ENCODE data around the gene TBATA. TPM values are rescaled to one million over a fixed set of nuclear protein-coding genes. Genes with fewer than 3 reads are reported as not detected.

TBATA gene
- total RNA-seq, 1 donor from 2014 or later = not detected

DNA sequence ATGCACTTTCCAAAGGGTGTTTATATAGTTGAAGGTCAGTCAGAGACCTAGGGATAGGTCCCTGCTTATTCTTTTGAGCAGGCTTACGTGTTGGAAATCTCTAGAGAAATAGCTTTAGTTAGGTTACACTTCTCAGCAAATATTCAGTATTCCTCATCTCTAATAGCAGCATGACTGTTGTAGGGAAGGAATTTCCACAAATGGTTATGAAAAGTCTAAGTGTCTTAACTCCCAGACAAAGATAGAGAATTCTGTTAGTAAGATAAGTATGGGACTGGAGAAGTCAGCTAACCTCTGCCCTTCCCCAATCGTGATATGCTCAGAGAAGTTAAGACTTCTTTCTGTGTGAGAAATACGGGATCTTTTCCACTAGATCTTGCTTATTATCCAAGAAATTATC is 47.0 kb upstream of the TBATA start:
- no peak overlapping the region for H3K4me3 Mint-ChIP-seq
- H3K36me3 Mint-ChIP-seq = peaks cover 28% of the 10 kb centered on the region
- H3K4me1 Mint-ChIP-seq (ENCODE audit: unreplicated experiment) = peaks cover 41% of the 10 kb centered on the region
- TF ChIP-seq, protein P1, sequence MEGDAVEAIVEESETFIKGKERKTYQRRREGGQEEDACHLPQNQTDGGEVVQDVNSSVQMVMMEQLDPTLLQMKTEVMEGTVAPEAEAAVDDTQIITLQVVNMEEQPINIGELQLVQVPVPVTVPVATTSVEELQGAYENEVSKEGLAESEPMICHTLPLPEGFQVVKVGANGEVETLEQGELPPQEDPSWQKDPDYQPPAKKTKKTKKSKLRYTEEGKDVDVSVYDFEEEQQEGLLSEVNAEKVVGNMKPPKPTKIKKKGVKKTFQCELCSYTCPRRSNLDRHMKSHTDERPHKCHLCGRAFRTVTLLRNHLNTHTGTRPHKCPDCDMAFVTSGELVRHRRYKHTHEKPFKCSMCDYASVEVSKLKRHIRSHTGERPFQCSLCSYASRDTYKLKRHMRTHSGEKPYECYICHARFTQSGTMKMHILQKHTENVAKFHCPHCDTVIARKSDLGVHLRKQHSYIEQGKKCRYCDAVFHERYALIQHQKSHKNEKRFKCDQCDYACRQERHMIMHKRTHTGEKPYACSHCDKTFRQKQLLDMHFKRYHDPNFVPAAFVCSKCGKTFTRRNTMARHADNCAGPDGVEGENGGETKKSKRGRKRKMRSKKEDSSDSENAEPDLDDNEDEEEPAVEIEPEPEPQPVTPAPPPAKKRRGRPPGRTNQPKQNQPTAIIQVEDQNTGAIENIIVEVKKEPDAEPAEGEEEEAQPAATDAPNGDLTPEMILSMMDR (conservative IDR thresholded peaks at IDR 0.05) = no peak
- DNase-seq (ENCODE audit: extremely low spot score, unreplicated experiment) = no peak
- no peaks in the 10 kb centered on the region for H3K27me3 Mint-ChIP-seq
- H3K27ac Mint-ChIP-seq = no peak overlapping the region
- peaks cover 5% of the 10 kb centered on the region for H3K9me3 Mint-ChIP-seq

DNA sequence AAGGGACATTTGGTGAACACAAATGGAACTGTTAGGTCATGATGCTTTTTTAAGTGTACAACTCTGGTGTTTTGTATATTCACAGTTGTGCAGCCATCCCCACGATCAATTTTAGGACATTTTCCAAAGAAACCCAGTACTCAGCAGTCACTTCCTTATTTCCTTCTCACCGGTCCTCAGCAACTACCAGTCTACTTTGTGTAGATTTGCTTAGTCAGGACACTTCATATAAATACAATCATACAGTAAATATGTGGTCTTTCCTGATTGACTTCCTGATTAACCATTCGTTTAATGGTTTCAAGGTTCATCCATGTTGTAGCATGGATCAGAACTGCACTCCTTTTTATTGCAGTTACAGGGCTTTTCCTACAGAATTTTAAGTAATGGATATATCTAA is 45.0 kb upstream of the TBATA start:
- Mint-ChIP-seq H3K27me3 (no peaks in the 10 kb centered on the region), H3K9me3 (peaks cover 5% of the 10 kb centered on the region), H3K4me3 (peak overlapping the region; percentile 58), H3K36me3 (peaks cover 29% of the 10 kb centered on the region), H3K27ac (peak overlapping the region; percentile 87), H3K4me1 (ENCODE audit: unreplicated experiment) (peaks cover 35% of the 10 kb centered on the region)
- TF ChIP-seq, protein P1 (conservative IDR thresholded peaks at IDR 0.05) = no peak
- DNase-seq (ENCODE audit: extremely low spot score, unreplicated experiment) = no peak

DNA sequence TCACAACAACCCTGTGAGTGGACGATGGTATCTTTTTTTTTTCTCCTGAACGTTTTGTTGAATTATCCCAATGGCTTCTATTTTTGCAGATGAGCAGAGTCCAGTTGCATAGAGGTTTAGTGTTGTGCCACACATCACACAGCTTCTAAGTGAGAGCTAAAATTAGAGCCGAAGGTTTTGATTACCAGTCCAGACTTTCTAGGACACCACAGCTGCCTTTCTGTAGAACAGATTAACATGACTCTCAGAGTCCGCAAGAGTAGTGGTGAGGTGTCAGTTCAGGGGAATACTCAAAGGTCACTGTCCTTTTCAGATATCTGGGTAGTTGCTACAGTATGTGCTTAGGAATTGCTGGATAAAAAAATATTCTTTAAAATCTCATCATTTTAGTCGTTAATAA is 44.4 kb upstream of the TBATA start:
- Mint-ChIP-seq H3K27me3 (no peaks in the 10 kb centered on the region), H3K4me1 (ENCODE audit: unreplicated experiment) (peaks cover 35% of the 10 kb centered on the region), H3K27ac (peak overlapping the region; percentile 22), H3K4me3 (no peak overlapping the region), H3K9me3 (peaks cover 5% of the 10 kb centered on the region), H3K36me3 (peaks cover 27% of the 10 kb centered on the region)
- DNase-seq (ENCODE audit: extremely low spot score, unreplicated experiment) = no peak
- TF ChIP-seq, protein P1 (conservative IDR thresholded peaks at IDR 0.05) = no peak

DNA sequence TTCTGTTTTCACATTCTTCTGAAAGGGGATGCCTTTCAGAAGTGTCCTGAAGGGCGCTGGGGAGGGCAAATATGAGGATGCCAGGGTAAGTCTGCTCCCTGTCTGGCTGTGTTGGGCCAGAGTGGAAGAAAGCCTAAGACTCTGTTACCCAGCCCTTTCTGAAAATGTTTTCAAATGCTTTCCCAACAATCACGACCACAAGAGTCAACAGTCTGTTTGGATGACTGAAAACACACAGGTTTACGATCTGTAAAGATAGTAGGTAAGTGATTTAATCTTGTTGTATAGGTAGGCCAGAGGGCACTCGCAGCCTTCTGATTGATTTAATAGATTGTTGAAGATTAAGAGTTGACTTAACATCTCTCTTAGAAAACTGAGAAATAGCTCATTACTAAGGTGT is 43.7 kb upstream of the TBATA start:
- peaks cover 33% of the 10 kb centered on the region for H3K4me1 Mint-ChIP-seq (ENCODE audit: unreplicated experiment)

DNA sequence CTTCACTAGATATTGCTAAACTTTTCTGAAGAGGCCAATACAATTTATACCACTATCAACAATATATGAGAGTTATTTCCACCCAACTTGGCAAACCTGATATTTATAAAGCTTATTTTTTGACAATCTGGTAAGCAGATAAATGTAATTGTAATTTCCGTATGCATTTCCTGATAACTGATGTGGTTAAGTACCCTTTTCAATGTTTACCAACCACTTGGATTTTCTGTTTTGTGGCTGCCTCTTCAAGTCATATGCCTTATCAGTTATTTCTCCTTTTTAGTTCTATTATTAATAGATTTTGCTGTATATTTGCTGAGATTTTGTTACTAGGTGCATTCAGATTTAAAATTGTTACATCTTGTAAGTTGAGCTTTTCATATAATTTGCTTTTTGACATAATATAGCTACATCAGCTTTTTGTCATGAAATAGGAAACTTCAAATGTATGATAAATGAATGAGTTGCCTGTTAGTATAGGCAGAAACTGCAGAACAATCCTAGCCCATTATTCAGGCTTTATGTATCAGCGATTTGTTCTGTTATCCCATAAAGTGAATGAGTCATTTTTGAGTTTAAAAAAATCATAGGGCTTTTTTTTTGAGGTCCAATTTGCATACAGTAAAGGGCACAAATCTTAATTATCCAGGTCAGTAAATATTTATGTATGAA is 42.0 kb upstream of the TBATA start:
- no peak for DNase-seq (ENCODE audit: extremely low spot score, unreplicated experiment)
- H3K27me3 Mint-ChIP-seq = no peaks in the 10 kb centered on the region
- H3K27ac Mint-ChIP-seq = no peak overlapping the region
- H3K4me3 Mint-ChIP-seq = no peak overlapping the region
- H3K4me1 Mint-ChIP-seq (ENCODE audit: unreplicated experiment) = peaks cover 20% of the 10 kb centered on the region
- H3K36me3 Mint-ChIP-seq = peaks cover 34% of the 10 kb centered on the region
- H3K9me3 Mint-ChIP-seq = peaks cover 5% of the 10 kb centered on the region
- TF ChIP-seq, protein P1 (conservative IDR thresholded peaks at IDR 0.05) = no peak

More for the DNA sequence above, 43.7 kb upstream of the TBATA start:
- TF ChIP-seq, protein P1 (conservative IDR thresholded peaks at IDR 0.05) = no peak
- peaks cover 5% of the 10 kb centered on the region for H3K9me3 Mint-ChIP-seq
- no peaks in the 10 kb centered on the region for H3K27me3 Mint-ChIP-seq
- peaks cover 29% of the 10 kb centered on the region for H3K36me3 Mint-ChIP-seq
- no peak overlapping the region for H3K4me3 Mint-ChIP-seq
- peak overlapping the region; percentile 22 for H3K27ac Mint-ChIP-seq
- no peak for DNase-seq (ENCODE audit: extremely low spot score, unreplicated experiment)

All from type B pancreatic cell (in vitro differentiated cells).